ENCODE measurements around the gene KAT2A. TPM values are rescaled to one million over a fixed set of nuclear protein-coding genes. Genes with fewer than 3 reads are reported as not detected.
A peak's percentile ranks its signal among the peaks of the same experiment; 100 is the strongest.

The KAT2A gene
- total RNA-seq, 1 experiment from 2014 or later, result 43.5 TPM

GRCh38 chr17:42071810-42072209, 49.4 kb downstream of the KAT2A start:
- Mint-ChIP-seq H3K27ac (no peak overlapping the region), H3K4me3 (peak overlapping the region; percentile 61 to 79), H3K36me3 (ENCODE audit: insufficient read depth in 1 of 3, low read depth in 3 of 3) (no peaks in the 10 kb centered on the region; a peak in 1 of 7 replicates), H3K4me1 (peaks cover 6 to 24% of the 10 kb centered on the region in 2 experiments), H3K9me3 (no peaks in the 10 kb centered on the region), H3K27me3 (ENCODE audit: low read depth) (peaks cover 14% of the 10 kb centered on the region)
- H3K79me2 ChIP-seq (ENCODE audit: insufficient read depth, low read length), result no peaks in the 10 kb centered on the region
- H2BK5ac ChIP-seq (ENCODE audit: insufficient read length, low read length), result no peak overlapping the region
- no peak overlapping the region for H4K91ac ChIP-seq (ENCODE audit: insufficient read length, low read depth, low read length)
- H2BK20ac ChIP-seq (ENCODE audit: low read depth, low read length, poor library complexity, severe bottlenecking), result no peak overlapping the region
- H3K4me1 ChIP-seq (ENCODE audit: insufficient read depth, low read length), result 0 out of 2 replicates have a peak, but pooled peaks cover 3% of the 10 kb centered on the region
- no peak for TF ChIP-seq CTCF (conservative IDR thresholded peaks at IDR 0.05)
- no peaks in the 10 kb centered on the region for H3K27me3 ChIP-seq (ENCODE audit: insufficient read depth, low read length)
- H3K79me1 ChIP-seq (ENCODE audit: insufficient read depth, low read depth, low read length, poor library complexity, severe bottlenecking), result no peaks in the 10 kb centered on the region
- H3T11ph ChIP-seq (ENCODE audit: low read length), result no peak overlapping the region
- no peak overlapping the region for H2AFZ ChIP-seq (ENCODE audit: low read length)
- no peak overlapping the region for H4K5ac ChIP-seq (ENCODE audit: insufficient read length, low read depth, low read length)
- H4K20me1 ChIP-seq (ENCODE audit: control insufficient read depth, insufficient read depth, insufficient read length), result no peaks in the 10 kb centered on the region
- H3K4ac ChIP-seq (ENCODE audit: low read depth, low read length), result no peak overlapping the region
- H2AK5ac ChIP-seq (ENCODE audit: insufficient read length, low read length), result no peak overlapping the region
- H3K27ac ChIP-seq (ENCODE audit: insufficient read length, low read depth, low read length), result no peak overlapping the region
- H3K56ac ChIP-seq (ENCODE audit: insufficient read length, low read depth, low read length), result no peak overlapping the region
- WGBS (ENCODE audit: extremely low coverage, insufficient read length, low lambda C conversion rate), result no CpG with 5 or more reads among the region's 3 CpGs
- H3K4me2 ChIP-seq (ENCODE audit: insufficient read depth, insufficient read length, low read length), result peak overlapping the region; percentile 48
- no peak overlapping the region for H4K8ac ChIP-seq (replicated peaks; ENCODE audit: insufficient read length, low read depth, low read length)
- no peak overlapping the region for H3K18ac ChIP-seq (ENCODE audit: insufficient read length, low read depth, low read length)
- H2BK120ac ChIP-seq (ENCODE audit: low read depth, low read length, poor library complexity, severe bottlenecking), result no peak overlapping the region
- no peak overlapping the region for H3K23ac ChIP-seq (ENCODE audit: insufficient read length, low read depth, low read length)
- H2BK15ac ChIP-seq (ENCODE audit: low read depth, low read length), result no peak overlapping the region
- no peak overlapping the region for H3K14ac ChIP-seq (ENCODE audit: insufficient read depth, low read length)
- H3K23me2 ChIP-seq (ENCODE audit: insufficient read length, low read depth, low read length, poor library complexity, severe bottlenecking), result peaks cover 6% of the 10 kb centered on the region
- no peak for DNase-seq
- no peaks in the 10 kb centered on the region for H3K9me3 ChIP-seq (ENCODE audit: control insufficient read depth, low read depth, low read length)
- no peak overlapping the region for H3K9ac ChIP-seq (ENCODE audit: extremely low read depth, insufficient read length, low read length)
- H2BK12ac ChIP-seq (ENCODE audit: insufficient read length, low read depth, low read length), result no peak overlapping the region
